Breast epithelium (tissue), 4 donors: Measurements from ENCODE around the gene TMTC3. TPM values are rescaled to one million over a fixed set of nuclear protein-coding genes. Genes with fewer than 3 reads are reported as not detected.

Experiments used
- DNase-seq, 2 donors: peaks; one replicate each; pipeline ENCODE4 v3.0.0-alpha.2; 2019; ENCODE audit warnings: low spot score in 2 of 2
- H3K27ac ChIP-seq, 2 donors: fragments of 200-600 bp; sonication (generic) in 1 of 2; one replicate each; pipeline ENCODE4 v1.5.1; 2016 to 2019; ENCODE audit warnings: mild to moderate bottlenecking in 1 of 2
- H3K27me3 ChIP-seq, 2 donors: fragments of 200-600 bp; sonication (generic) in 1 of 2; one replicate each; pipeline versions ENCODE4 v1.5.1 to v1.6.0; 2017 to 2019; ENCODE audit warnings: control low read depth in 1 of 2, mild to moderate bottlenecking in 1 of 2
- H3K36me3 ChIP-seq: fragments of 200-600 bp; one replicate; pipeline ENCODE4 v1.5.1; 2019
- H3K4me1 ChIP-seq, 2 donors: fragments of 200-600 bp; sonication (generic); one replicate each; pipeline ENCODE4 v1.5.1; 2016 to 2019; ENCODE audit warnings: control low read depth in 1 of 2
- H3K4me3 ChIP-seq, 3 donors: fragments of 200-600 bp; sonication (generic); 1 replicate in 2 of 3; 2 replicates in 1 of 3; pipeline ENCODE4 v1.5.1; 2016 to 2019; ENCODE audit warnings: mild to moderate bottlenecking in 3 of 3, moderate library complexity in 2 of 3
- H3K9me3 ChIP-seq, 2 donors: fragments of 200-600 bp; sonication (generic) in 1 of 2; one replicate each; pipeline ENCODE4 v1.5.1; 2016 to 2019; ENCODE audit warnings: control low read depth in 1 of 2
- CTCF ChIP-seq, 3 donors: fragments of 450-650 bp; IDR thresholded peaks; one replicate each; pipeline ENCODE4 v1.5.1; 2016 to 2017; ENCODE audit warnings: antibody characterized with exemption in 3 of 3, mild to moderate bottlenecking in 3 of 3, moderate library complexity in 3 of 3
- POLR2A ChIP-seq: fragments of 450-650 bp; IDR thresholded peaks from one replicate; pipeline ENCODE4 v1.6.1; 2016; ENCODE audit warnings: antibody characterized with exemption, mild to moderate bottlenecking, moderate library complexity
- POLR2AphosphoS5 ChIP-seq, 3 donors: sonication (generic); formaldehyde crosslinking; IDR thresholded peaks; one replicate each; pipeline ENCODE4 v1.6.1; 2017; ENCODE audit warnings: antibody characterized with exemption in 3 of 3
- intact Hi-C: fragments of 100-400 bp; cut with DNase I; formaldehyde crosslinking; loops from one replicate; pipeline ENCODE4 v1.15.1; 2023; ENCODE audit warnings: low total_unique reads
- total RNA-seq, 3 donors: library from RNA; depleted of rRNA; stranded (reverse); fragments of >200 nt; gene quantifications; one replicate each; pipeline ENCODE4 v1.1.0, GENCODE V29; 2016

TMTC3 gene
- total RNA-seq, 3 donors from 2014 or later, result 14.7 to 20.6 (median 20.2) TPM

- no peak for DNase-seq
- no peak overlapping the region for H3K27ac ChIP-seq
- H3K36me3 ChIP-seq, result no peaks in the 10 kb centered on the region
- intact Hi-C loops, result loop anchor here (10.0 kb wide), 1 partner anchor 875 kb away; no protein-coding TSS in a partner anchor
- no peaks in the 10 kb centered on the region for H3K27me3 ChIP-seq
- TF ChIP-seq POLR2A (no peak), POLR2AphosphoS5 (IDR thresholded peaks at IDR 0.05) (no peak), CTCF (IDR thresholded peaks at IDR 0.05) (no peak)
- no peak overlapping the region for H3K4me3 ChIP-seq
- H3K4me1 ChIP-seq, result no peaks in the 10 kb centered on the region
- no peaks in the 10 kb centered on the region for H3K9me3 ChIP-seq
Measured at GRCh38 chr12:88150063-88150462, 8.0 kb downstream of the TMTC3 start.

- H3K4me1 ChIP-seq, result no peaks in the 10 kb centered on the region
- no peaks in the 10 kb centered on the region for H3K36me3 ChIP-seq
- intact Hi-C loops, result loop anchor here (10.0 kb wide), 1 partner anchor 871 kb away; no protein-coding TSS in a partner anchor
- H3K27me3 ChIP-seq, result no peaks in the 10 kb centered on the region
- no peak overlapping the region for H3K4me3 ChIP-seq
- no peak overlapping the region for H3K27ac ChIP-seq
- TF ChIP-seq POLR2AphosphoS5 (IDR thresholded peaks at IDR 0.05), result no peak
- TF ChIP-seq CTCF (IDR thresholded peaks at IDR 0.05), result peak in 1 of 3 donors; percentile 27
- no peaks in the 10 kb centered on the region for H3K9me3 ChIP-seq
- DNase-seq, result no peak
Measured at GRCh38 chr12:88153959-88154358, 11.9 kb downstream of the TMTC3 start.

GRCh38 chr12:88156075-88156654 lies 14.1 kb downstream of the TMTC3 start:
- H3K9me3 ChIP-seq, result no peaks in the 10 kb centered on the region
- H3K4me3 ChIP-seq, result no peak overlapping the region
- no peak overlapping the region for H3K27ac ChIP-seq
- no peak for TF ChIP-seq POLR2A
- no peak for TF ChIP-seq POLR2AphosphoS5 (IDR thresholded peaks at IDR 0.05)
- no peak for TF ChIP-seq CTCF (IDR thresholded peaks at IDR 0.05)
- no peaks in the 10 kb centered on the region for H3K4me1 ChIP-seq
- H3K27me3 ChIP-seq, result no peaks in the 10 kb centered on the region
- intact Hi-C loops, result loop anchor here (10.0 kb wide), 1 partner anchor 869 kb away; no protein-coding TSS in a partner anchor
- DNase-seq, result no peak
- no peaks in the 10 kb centered on the region for H3K36me3 ChIP-seq

GRCh38 chr12:88163371-88163770 lies 21.3 kb downstream of the TMTC3 start:
- DNase-seq, result no peak
- no peaks in the 10 kb centered on the region for H3K4me1 ChIP-seq
- H3K27ac ChIP-seq, result no peak overlapping the region
- H3K9me3 ChIP-seq, result no peaks in the 10 kb centered on the region
- intact Hi-C loops, result no loop called here
- H3K36me3 ChIP-seq, result no peaks in the 10 kb centered on the region
- no peak overlapping the region for H3K4me3 ChIP-seq
- TF ChIP-seq CTCF (IDR thresholded peaks at IDR 0.05), result no peak
- TF ChIP-seq POLR2A, result no peak
- TF ChIP-seq POLR2AphosphoS5 (IDR thresholded peaks at IDR 0.05), result no peak
- no peaks in the 10 kb centered on the region for H3K27me3 ChIP-seq

- no peak for TF ChIP-seq POLR2A
- no peak for TF ChIP-seq CTCF (IDR thresholded peaks at IDR 0.05)
- no peak for TF ChIP-seq POLR2AphosphoS5 (IDR thresholded peaks at IDR 0.05)
- intact Hi-C loops, result no loop called here
- Histone ChIP-seq H3K27me3 (no peaks in the 10 kb centered on the region), H3K4me3 (no peak overlapping the region), H3K27ac (no peak overlapping the region), H3K9me3 (no peaks in the 10 kb centered on the region), H3K4me1 (no peaks in the 10 kb centered on the region), H3K36me3 (no peaks in the 10 kb centered on the region)
- no peak for DNase-seq
Measured at GRCh38 chr12:88166179-88166578, 24.1 kb downstream of the TMTC3 start.
